HG02884 (cell line): ENCODE measurements around the gene LRRC10B.

Experiments used
- ATAC-seq: cut with Tn5 transposase; IDR thresholded peaks from one replicate; pipeline ENCODE4 v1.9.1; 2021; ENCODE audit warnings: mild to moderate bottlenecking, moderate library complexity; ENCODE audit not compliant: unreplicated experiment

Gene LRRC10B

GRCh38 chr11:61544466-61544865 is 35.9 kb downstream of the LRRC10B start:
- no peak for ATAC-seq

GRCh38 chr11:61545341-61545740 is 36.8 kb downstream of the LRRC10B start:
- ATAC-seq = no peak

- ATAC-seq = no peak
Observed at GRCh38 chr11:61545921-61546320, 37.4 kb downstream of the LRRC10B start.

GRCh38 chr11:61546663-61547062 is 38.1 kb downstream of the LRRC10B start:
- ATAC-seq = no peak

GRCh38 chr11:61547246-61547645 is 38.7 kb downstream of the LRRC10B start:
- no peak for ATAC-seq

- no peak for ATAC-seq
Observed at GRCh38 chr11:61549177-61549576, 40.6 kb downstream of the LRRC10B start.

- no peak for ATAC-seq
Observed at GRCh38 chr11:61549662-61550568, 41.4 kb downstream of the LRRC10B start.

GRCh38 chr11:61550665-61551227 is 42.2 kb downstream of the LRRC10B start:
- ATAC-seq = no peak

GRCh38 chr11:61551634-61552033 is 43.1 kb downstream of the LRRC10B start:
- ATAC-seq = no peak

- no peak for ATAC-seq
Observed at GRCh38 chr11:61552108-61552635, 43.6 kb downstream of the LRRC10B start.

- ATAC-seq = no peak
Observed at GRCh38 chr11:61553373-61554171, 45.0 kb downstream of the LRRC10B start.

- no peak for ATAC-seq
Observed at GRCh38 chr11:61554172-61554988, 45.8 kb downstream of the LRRC10B start.

GRCh38 chr11:61555051-61555969 is 46.8 kb downstream of the LRRC10B start:
- no peak for ATAC-seq

- no peak for ATAC-seq
Observed at GRCh38 chr11:61555978-61556377, 47.4 kb downstream of the LRRC10B start.

- no peak for ATAC-seq
Observed at GRCh38 chr11:61556621-61557020, 48.1 kb downstream of the LRRC10B start.
